Measurements from ENCODE around the gene MUC22. TPM values are rescaled to one million over a fixed set of nuclear protein-coding genes. Genes with fewer than 3 reads are reported as not detected.

Gene MUC22
- not detected in 2 replicates for total RNA-seq

GRCh38 chr6:31010393-31011060, at the start of gene MUC22:
TSS of gene MUC22 (plus strand) at chr6:31010474. CDS start at chr6:31010707, 233 bp downstream.

GRCh38 chr6:30983439-30983838, 26.8 kb upstream of the MUC22 start, which contains the start of gene MUC21:
TSS of gene MUC21 (plus strand) at chr6:30983718. CDS start at chr6:30983959, 241 bp downstream.

Other genes starting within 250 kb of the MUC22 start
- 30.9 and 56.6 TPM in 2 replicates for gene DDR1, start 126.0 kb upstream of the MUC22 start, total RNA-seq
- gene GTF2H4, start 102.3 kb upstream of the MUC22 start, total RNA-seq, result 12.5 and 16.1 TPM in 2 replicates
- 11.6 and 26.8 TPM in 2 replicates for gene VARS2, start 96.2 kb upstream of the MUC22 start, total RNA-seq
- not detected in 2 replicates for gene SFTA2, start 78.3 kb upstream of the MUC22 start, total RNA-seq
- gene MUCL3, start 69.5 kb upstream of the MUC22 start, total RNA-seq, result not detected in 2 replicates
- not detected in 2 replicates for gene MUC21, start 26.8 kb upstream of the MUC22 start, total RNA-seq
- not detected in 2 replicates for gene C6orf15, start 102.1 kb downstream of the MUC22 start, total RNA-seq
- 0.89 and 1.6 TPM in 2 replicates for gene PSORS1C1, start 104.3 kb downstream of the MUC22 start, total RNA-seq
- gene CDSN, start 110.0 kb downstream of the MUC22 start, total RNA-seq, result not detected in 2 replicates
- not detected in 2 replicates for gene PSORS1C2, start 128.6 kb downstream of the MUC22 start, total RNA-seq
- 9.9 and 11.3 TPM in 2 replicates for gene CCHCR1, start 147.3 kb downstream of the MUC22 start, total RNA-seq
- 1.5 and 8.6 TPM in 2 replicates for gene TCF19, start 148.1 kb downstream of the MUC22 start, total RNA-seq
- gene POU5F1, start 160.2 kb downstream of the MUC22 start, total RNA-seq, result 0.30 and 0.51 TPM in 2 replicates